KMS-11 (cell line): ENCODE measurements around the gene CTU2.

ENCODE experiments used
- H2AFZ ChIP-seq: fragments of 200-600 bp; sonication (generic); 2 replicates; pipeline ENCODE4 v1.6.1; 2016; ENCODE audit warnings: antibody characterized with exemption, mixed run types, low read depth
- H3K27ac ChIP-seq: fragments of 200-600 bp; sonication (generic); 2 replicates; pipeline ENCODE4 v1.6.1; 2016; ENCODE audit warnings: mild to moderate bottlenecking, mixed run types
- H3K27me3 ChIP-seq: fragments of 200-600 bp; sonication (generic); 2 replicates; pipeline ENCODE4 v1.6.1; 2017; ENCODE audit warnings: mild to moderate bottlenecking, low read depth, mixed run types, moderate library complexity; ENCODE audit not compliant: insufficient read depth
- H3K36me3 ChIP-seq: fragments of 200-600 bp; sonication (generic); 2 replicates; pipeline ENCODE4 v1.6.1; 2017; ENCODE audit warnings: mild to moderate bottlenecking, mixed run types; ENCODE audit not compliant: insufficient read depth
- H3K4me1 ChIP-seq: fragments of 200-600 bp; sonication (generic); 2 replicates; pipeline ENCODE4 v1.6.1; 2016; ENCODE audit warnings: mild to moderate bottlenecking, low read depth, mixed run types; ENCODE audit not compliant: poor library complexity, severe bottlenecking
- H3K4me2 ChIP-seq: fragments of 200-600 bp; sonication (generic); 2 replicates; pipeline ENCODE4 v1.7.0; 2016; ENCODE audit warnings: mild to moderate bottlenecking, mixed run types
- H3K4me3 ChIP-seq: fragments of 200-600 bp; sonication (generic); IDR thresholded peaks from 2 replicates; pipeline ENCODE4 v1.6.1; 2017; ENCODE audit warnings: low read depth, low read length, mixed read lengths; ENCODE audit not compliant: insufficient read depth
- H3K79me2 ChIP-seq: fragments of 200-600 bp; sonication (generic); 2 replicates; pipeline ENCODE4 v1.6.1; 2016; ENCODE audit warnings: low read depth, mixed run types; ENCODE audit not compliant: insufficient read depth
- H3K9ac ChIP-seq: fragments of 200-600 bp; sonication (generic); 2 replicates; pipeline ENCODE4 v1.6.1; 2016; ENCODE audit warnings: mild to moderate bottlenecking, mixed run types
- H4K20me1 ChIP-seq: fragments of 200-600 bp; sonication (generic); 2 replicates; pipeline ENCODE4 v1.6.1; 2016; ENCODE audit warnings: mild to moderate bottlenecking, mixed run types; ENCODE audit not compliant: insufficient read depth
- CTCF ChIP-seq: fragments of 200-600 bp; sonication (generic); conservative IDR thresholded peaks from 2 replicates; pipeline ENCODE4 v1.6.1; 2017; ENCODE audit warnings: low read depth, mild to moderate bottlenecking, antibody characterized with exemption, low read length, moderate library complexity, mixed read lengths

Gene CTU2

DNA sequence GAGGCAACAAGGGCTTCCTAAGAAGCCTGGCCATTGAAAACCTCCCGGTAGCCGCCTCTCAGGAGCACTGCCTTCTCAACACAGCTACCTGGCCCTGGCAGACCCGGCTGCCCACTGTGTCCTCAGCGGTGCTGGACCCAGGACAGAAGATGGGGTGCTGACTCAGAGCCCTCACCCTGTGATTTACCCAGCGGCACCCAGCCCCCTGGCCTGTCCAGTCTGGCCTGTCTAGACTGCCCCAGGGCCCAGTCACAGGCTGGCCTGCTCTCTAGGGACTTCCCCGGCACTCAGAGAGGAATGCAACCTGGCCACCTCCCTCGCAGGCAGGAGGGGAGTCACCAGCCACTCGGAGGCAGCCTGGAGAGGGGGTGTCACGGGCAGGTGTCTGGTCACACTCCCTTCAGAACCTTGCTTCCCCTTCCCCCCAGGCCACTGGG lies 58.6 kb downstream of the CTU2 start:
- no peak overlapping the region for H3K4me2 ChIP-seq

More for the DNA sequence above, 58.6 kb downstream of the CTU2 start:
- H3K27me3 ChIP-seq, result no peaks in the 10 kb centered on the region
- no peak overlapping the region for H3K4me3 ChIP-seq
- peaks cover 67% of the 10 kb centered on the region for H4K20me1 ChIP-seq
- H3K36me3 ChIP-seq, result no peaks in the 10 kb centered on the region; the same call in 1 of the 2 replicates
- H3K27ac ChIP-seq, result no peak overlapping the region
- no peak for TF ChIP-seq CTCF
- H2AFZ ChIP-seq, result no peak overlapping the region
- no peaks in the 10 kb centered on the region for H3K4me1 ChIP-seq
- peaks cover 98% of the 10 kb centered on the region for H3K79me2 ChIP-seq
- H3K9ac ChIP-seq, result no peak overlapping the region
